HG02970 (cell line): Measurements from ENCODE around the gene HSPA9.

Experiments used
- ATAC-seq: cut with Tn5 transposase; IDR thresholded peaks from one replicate; pipeline ENCODE4 v1.9.1; 2021; ENCODE audit warnings: mild to moderate bottlenecking, moderate library complexity, moderate number of reproducible peaks; ENCODE audit not compliant: unreplicated experiment, low FRiP score

The HSPA9 gene

GRCh38 chr5:138565100-138565821 is 9.9 kb downstream of the HSPA9 start:
- ATAC-seq: no peak

GRCh38 chr5:138564242-138564641 is 11.0 kb downstream of the HSPA9 start:
- ATAC-seq: no peak

DNA sequence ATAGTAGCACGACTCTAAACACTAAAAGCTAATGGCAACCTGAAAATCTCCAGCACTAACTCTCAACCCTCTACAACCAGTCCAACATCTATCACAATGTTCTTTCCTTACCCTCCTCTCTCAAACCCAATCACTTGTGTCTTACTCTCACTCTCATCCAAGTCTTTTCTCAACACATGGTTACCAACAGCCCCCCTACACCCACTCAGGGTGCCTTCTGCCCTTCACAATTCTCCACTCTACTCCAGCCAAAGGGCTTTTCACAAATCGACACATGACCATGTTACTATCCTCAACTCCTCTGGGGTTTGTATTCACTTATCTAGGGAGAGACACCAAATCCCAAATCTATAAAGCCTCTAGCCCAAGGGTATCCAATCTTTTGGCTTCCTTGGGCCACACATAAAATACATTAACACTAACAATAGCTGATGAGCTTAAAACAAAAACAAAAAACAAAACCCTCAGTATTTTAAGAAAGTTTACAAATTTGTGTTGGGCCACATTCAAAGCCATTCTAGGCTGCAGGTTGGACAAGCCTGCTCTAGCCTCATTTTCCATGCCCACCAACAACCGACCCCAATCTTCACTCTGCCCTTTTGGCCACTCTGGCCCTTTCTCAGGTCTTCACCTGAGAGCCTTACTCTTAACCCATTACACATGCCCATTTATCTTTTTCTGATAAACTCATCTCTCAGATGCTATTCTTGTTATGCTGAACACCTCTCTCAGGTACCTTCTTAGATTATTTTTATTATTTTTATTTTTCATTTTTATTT is 11.7 kb downstream of the HSPA9 start:
- no peak for ATAC-seq

DNA sequence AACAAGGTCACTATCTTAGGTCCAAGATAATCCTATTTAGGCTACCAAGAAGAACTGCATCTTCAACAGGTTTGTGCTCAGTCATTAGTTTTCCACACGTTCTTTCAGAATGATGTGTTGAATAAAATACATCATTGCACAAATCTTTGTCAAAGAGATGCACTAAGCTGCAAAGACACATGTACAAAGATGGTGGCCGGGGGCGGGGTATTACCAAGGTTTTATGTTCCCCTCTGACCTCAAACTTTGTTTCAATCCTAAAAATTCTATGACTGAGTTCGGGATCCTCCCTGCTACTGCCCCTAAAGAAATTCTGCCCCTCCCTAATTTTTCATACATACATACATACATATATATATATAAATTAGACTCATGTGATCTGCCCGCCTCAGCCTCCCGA is 14.2 kb downstream of the HSPA9 start:
- ATAC-seq: no peak

DNA sequence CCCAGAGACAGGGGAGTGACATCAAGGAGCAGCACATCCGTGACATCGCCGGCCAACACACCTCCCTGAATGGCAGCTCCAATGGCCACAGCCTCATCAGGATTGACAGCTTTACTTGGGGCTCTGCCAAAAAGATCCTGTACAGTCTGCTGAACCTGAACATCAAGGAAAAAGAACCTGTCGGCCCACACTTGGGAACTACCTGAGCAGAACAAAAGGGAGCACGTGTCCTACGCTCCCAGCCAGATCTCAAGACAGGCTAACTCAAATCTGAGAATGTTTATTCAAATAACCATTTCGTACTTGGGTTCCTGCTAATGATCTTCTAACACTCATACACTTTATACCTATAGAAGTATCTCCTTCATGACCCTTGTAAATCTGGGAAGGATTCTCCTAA is 15.3 kb downstream of the HSPA9 start:
- no peak for ATAC-seq

DNA sequence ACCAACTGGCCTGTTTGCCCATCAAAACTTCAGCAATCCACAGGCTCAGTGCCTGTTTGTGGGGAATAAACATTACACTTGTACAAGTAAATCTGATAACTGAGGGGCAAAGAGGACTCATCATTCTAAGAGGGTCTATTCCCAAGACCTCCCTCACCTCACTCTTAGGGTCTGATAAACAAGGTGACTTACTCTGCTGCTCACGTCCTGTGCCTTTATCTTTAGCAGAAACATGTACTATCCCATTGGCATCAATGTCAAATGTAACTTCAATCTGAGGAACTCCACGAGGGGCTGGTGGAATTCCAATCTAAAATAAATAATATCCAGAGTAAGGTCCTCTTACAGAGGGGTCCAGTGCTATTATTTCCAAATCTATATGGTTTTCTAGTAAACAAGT is 17.5 kb downstream of the HSPA9 start:
- ATAC-seq: no peak

GRCh38 chr5:138554143-138554542 is 21.1 kb downstream of the HSPA9 start:
- ATAC-seq: no peak

- no peak for ATAC-seq
Observed at GRCh38 chr5:138553437-138554095, 21.6 kb downstream of the HSPA9 start.

DNA sequence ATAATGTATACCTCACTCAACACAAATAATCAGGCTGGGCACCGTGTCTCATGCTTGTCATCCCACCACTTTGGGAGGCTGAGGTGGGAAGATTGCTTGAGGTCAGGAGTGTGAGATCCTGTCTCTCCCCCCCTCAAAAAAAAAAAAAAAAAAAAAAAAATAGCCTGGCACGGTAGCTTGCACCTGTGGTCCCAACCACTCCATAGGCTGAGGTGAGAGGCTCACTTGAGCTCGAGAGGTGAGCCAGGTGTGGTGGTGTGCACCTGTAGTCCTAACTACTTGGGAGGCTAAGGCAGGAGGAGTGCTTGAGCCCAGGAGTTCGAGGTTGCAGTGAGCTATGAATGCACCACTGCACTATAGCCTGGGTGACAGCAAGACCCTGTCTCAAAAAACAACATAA is 22.5 kb downstream of the HSPA9 start:
- ATAC-seq: no peak

DNA sequence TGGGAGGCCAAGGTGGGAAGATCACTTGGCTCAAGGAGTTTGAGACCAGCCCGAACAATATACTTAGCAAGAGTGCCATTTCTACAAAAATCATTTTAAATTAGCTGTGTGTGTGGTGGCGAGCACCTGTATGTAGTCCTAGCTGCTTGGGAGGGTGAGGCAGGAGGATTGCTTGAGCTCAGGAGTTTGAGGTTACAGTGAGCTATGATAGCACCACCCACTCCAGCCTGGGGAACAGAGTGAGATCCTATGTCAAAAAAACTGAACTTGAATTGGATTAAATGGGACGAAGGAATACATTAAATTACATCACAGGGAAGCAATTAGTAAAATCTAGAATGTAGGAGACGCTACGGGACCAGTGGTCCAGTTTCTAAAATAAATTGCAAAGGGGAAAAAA is 25.8 kb downstream of the HSPA9 start:
- no peak for ATAC-seq

DNA sequence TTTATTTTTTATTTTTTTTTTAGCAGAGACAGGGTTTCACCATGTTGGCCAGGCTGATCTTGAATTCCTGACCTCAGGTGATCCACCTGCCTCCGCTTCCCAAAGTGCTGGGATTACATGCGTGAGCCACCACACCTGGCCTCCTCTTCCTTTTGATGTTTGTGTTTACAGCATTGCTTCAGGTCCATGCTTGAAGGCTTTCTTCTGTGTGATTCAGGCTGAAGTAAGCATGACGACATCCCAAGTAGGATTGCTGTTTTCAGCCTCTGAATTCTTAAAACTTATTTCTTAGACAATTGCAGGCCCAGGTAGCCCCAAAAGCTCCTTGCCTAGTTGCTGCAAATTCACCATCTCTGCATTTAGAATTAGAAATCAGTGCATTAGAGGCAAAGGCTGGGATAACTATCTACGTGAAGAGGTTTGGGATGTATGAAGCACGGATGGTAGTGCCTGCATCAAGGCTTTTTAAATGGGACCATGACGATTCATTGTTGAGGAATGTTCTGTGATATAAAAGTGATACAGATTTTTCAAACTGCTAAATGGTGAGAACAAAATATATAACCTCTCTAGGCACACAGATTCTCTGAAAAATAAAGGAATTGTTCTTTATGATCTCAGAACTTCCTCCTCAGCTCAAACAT is 29.2 kb downstream of the HSPA9 start:
- ATAC-seq: no peak

- no peak for ATAC-seq
Observed at GRCh38 chr5:138544181-138545134, 30.7 kb downstream of the HSPA9 start.

GRCh38 chr5:138543730-138544104 is 31.5 kb downstream of the HSPA9 start:
- ATAC-seq: no peak

- peak; percentile 94 for ATAC-seq
Observed at GRCh38 chr5:138542956-138543729, 32.1 kb downstream of the HSPA9 start, which contains the start of gene ETF1. Gene ETF1 (minus strand): TSS chr5:138543236. CDS start chr5:138542918, 318 bp downstream.

DNA sequence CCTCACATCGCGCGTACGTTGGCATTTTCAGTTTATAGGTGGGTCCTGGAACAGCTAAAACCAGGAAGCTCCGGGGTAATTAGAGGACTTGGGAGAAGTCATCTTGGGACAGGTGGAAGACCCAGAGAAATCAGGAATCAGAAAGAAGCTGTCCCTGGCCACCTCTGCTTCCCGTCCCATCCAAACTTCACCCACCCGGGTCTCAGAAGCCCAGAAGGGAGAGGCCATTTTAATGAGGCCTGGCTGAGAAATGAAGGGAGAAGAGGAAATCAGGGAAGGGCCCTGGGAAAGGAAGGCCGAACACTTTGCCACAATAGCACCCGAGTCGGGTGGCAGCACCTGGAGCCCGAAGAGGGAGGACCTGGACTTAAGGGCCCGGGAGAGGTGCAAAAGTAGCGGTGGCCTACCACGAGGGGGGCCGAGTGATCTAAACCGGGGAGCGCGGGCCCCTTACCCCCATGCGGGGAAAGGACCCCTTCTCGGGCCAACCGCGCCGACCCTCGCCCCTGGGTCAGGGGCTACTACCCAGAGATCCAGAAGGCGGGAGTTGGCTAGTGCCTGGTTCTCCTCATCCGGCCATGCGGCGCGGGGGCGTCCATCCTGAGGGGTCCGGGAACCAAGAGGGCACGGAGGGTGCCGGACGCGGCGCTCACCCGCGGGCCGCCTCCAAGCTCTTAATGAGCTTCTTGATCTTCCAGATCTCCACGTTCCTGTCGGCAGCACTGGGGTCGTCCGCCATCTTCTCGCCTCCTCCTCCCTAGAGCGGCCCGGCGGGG is 32.8 kb downstream of the HSPA9 start:
- ATAC-seq: peak; percentile 1

DNA sequence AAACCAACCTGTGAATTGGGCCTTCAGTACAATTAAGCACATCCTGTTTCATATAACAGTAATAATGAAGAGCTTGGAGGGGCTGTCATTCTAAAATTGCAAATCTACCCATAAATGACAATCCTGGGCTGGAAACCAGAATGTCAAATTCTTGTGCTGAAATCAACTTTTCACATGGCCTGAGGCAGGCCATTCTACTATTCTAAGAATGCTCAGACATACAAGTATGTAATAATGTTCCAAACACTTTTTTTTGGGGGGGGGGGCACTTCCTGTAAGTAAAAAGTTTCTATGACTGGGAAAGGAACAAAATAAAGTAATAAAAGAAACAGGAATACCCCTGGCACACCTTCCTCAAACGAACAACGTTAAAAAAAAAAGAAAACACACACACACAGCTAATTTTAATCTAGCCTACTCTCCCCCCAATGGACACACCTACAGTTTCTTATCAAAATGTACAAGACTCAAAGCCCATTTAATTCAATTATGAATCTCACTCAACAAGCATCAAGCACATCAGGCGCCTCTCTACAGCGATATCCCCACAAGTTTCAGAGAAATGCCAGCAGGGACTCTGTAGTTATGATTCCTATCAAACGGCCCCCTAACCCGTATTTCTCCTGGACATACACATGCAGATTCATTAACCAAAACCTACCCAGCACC is 33.6 kb downstream of the HSPA9 start:
- ATAC-seq: no peak

- no peak for ATAC-seq
Observed at GRCh38 chr5:138539791-138540190, 35.4 kb downstream of the HSPA9 start.
